Liver (tissue), 9 donors: Measurements from ENCODE around the gene IGSF22. TPM values are rescaled to one million over a fixed set of nuclear protein-coding genes. Genes with fewer than 3 reads are reported as not detected.
A peak's percentile ranks its signal among the peaks of the same experiment; 100 is the strongest.

Source experiments
- DNase-seq: peaks from one replicate; pipeline ENCODE4 v3.0.0-alpha.2; 2017; ENCODE audit warnings: low spot score
- H3K27ac ChIP-seq, 2 donors: one replicate each; pipeline ENCODE4 v1.7.0; 2013; ENCODE audit warnings: inconsistent platforms in 2 of 2, low read length in 2 of 2, control low read depth in 1 of 2, low read depth in 1 of 2, mild to moderate bottlenecking in 1 of 2
- H3K27me3 ChIP-seq, 4 donors: one replicate each; pipeline versions ENCODE4 v1.6.1 to v1.7.0; 2013; ENCODE audit warnings: low read length in 3 of 4, inconsistent platforms in 1 of 4, mild to moderate bottlenecking in 1 of 4, moderate library complexity in 1 of 4; ENCODE audit not compliant: control insufficient read depth in 4 of 4, insufficient read depth in 4 of 4
- H3K36me3 ChIP-seq, 4 donors: one replicate each; pipeline versions ENCODE4 v1.6.1 to v1.7.0; 2013; ENCODE audit warnings: low read length in 3 of 4, mild to moderate bottlenecking in 3 of 4, low read depth in 1 of 4, moderate library complexity in 1 of 4; ENCODE audit not compliant: control insufficient read depth in 4 of 4, insufficient read depth in 3 of 4
- H3K4me1 ChIP-seq, 4 donors: one replicate each; pipeline versions ENCODE4 v1.6.1 to v1.7.0; 2013; ENCODE audit warnings: low read length in 3 of 4, mild to moderate bottlenecking in 3 of 4, moderate library complexity in 1 of 4; ENCODE audit not compliant: control insufficient read depth in 4 of 4, insufficient read depth in 4 of 4
- H3K4me3 ChIP-seq, 3 donors: one replicate each; pipeline versions ENCODE4 v1.6.1 to v1.7.0; 2013; ENCODE audit warnings: low read length in 3 of 3, control low read depth in 1 of 3, low read depth in 1 of 3, mild to moderate bottlenecking in 1 of 3
- H3K9ac ChIP-seq, 2 donors: one replicate each; pipeline ENCODE4 v1.7.0; 2013; ENCODE audit warnings: low read length in 2 of 2, mild to moderate bottlenecking in 2 of 2, moderate library complexity in 2 of 2, control low read depth in 1 of 2, low read depth in 1 of 2
- H3K9me3 ChIP-seq, 4 donors: one replicate each; pipeline versions ENCODE4 v1.6.1 to v1.7.0; 2013; ENCODE audit warnings: low read length in 3 of 4; ENCODE audit not compliant: control insufficient read depth in 4 of 4
- CTCF ChIP-seq: fragments of 150-350 bp; IDR thresholded peaks from 2 replicates; pipeline ENCODE4 v1.5.1; 2017; ENCODE audit warnings: improper control_type of control experiment, low read depth, low read length; ENCODE audit not compliant: missing input control
- GABPA ChIP-seq, 2 donors: IDR thresholded peaks in 1 of 2; conservative IDR thresholded peaks in 1 of 2; 2 replicates each; pipeline ENCODE4 v1.6.1; 2016; ENCODE audit warnings: antibody characterized with exemption in 2 of 2, mild to moderate bottlenecking in 1 of 2, moderate library complexity in 1 of 2
- HNF4A ChIP-seq, 2 donors: conservative IDR thresholded peaks; 2 replicates each; pipeline ENCODE4 v1.6.1; 2016; ENCODE audit warnings: antibody characterized with exemption in 2 of 2, mild to moderate bottlenecking in 2 of 2
- HNF4G ChIP-seq: IDR thresholded peaks from 2 replicates; pipeline ENCODE4 v1.6.1; 2016; ENCODE audit warnings: antibody characterized with exemption
- JUND ChIP-seq, 2 donors: IDR thresholded peaks; 2 replicates each; pipeline ENCODE4 v1.6.1; 2016; ENCODE audit warnings: antibody characterized with exemption in 2 of 2
- MAX ChIP-seq: IDR thresholded peaks from 2 replicates; pipeline ENCODE4 v1.6.1; 2016; ENCODE audit warnings: antibody characterized with exemption
- NR2F2 ChIP-seq: IDR thresholded peaks from 2 replicates; pipeline ENCODE4 v1.6.1; 2016; ENCODE audit warnings: antibody characterized with exemption
- RAD21 ChIP-seq, 2 donors: IDR thresholded peaks; 2 replicates each; pipeline ENCODE4 v1.6.1; 2016; ENCODE audit warnings: antibody characterized with exemption in 2 of 2, mild to moderate bottlenecking in 2 of 2
- RXRA ChIP-seq, 2 donors: IDR thresholded peaks; 2 replicates each; pipeline ENCODE4 v1.6.1; 2017 to 2018; ENCODE audit warnings: antibody characterized with exemption in 2 of 2, mild to moderate bottlenecking in 1 of 2
- SP1 ChIP-seq: IDR thresholded peaks from 2 replicates; pipeline ENCODE4 v1.6.1; 2018; ENCODE audit warnings: antibody characterized with exemption, mild to moderate bottlenecking
- TAF1 ChIP-seq: conservative IDR thresholded peaks from 2 replicates; pipeline ENCODE4 v1.6.1; 2016; ENCODE audit warnings: antibody characterized with exemption, mild to moderate bottlenecking
- YY1 ChIP-seq: IDR thresholded peaks from 2 replicates; pipeline ENCODE4 v1.6.1; 2016; ENCODE audit warnings: antibody characterized with exemption, mild to moderate bottlenecking
- WGBS: extraction: QIAGEN DNeasy Blood & Tissue Kit; methylation state at CpG from one replicate; pipeline ENCODE4 v1.1.7; 2013; 5-methylcytosine and 5-hydroxymethylcytosine counted together
- polyA plus RNA-seq, 2 donors: library from polyadenylated mRNA; stranded (reverse) in 1 of 2; unstranded in 1 of 2; fragments of 200-250 nt in 1 of 2; fragments of >200 nt in 1 of 2; fragmentation: Nextera tagmentation in 1 of 2; extraction: Ambion mirVana in 1 of 2; gene quantifications; one replicate each; pipeline versions ENCODE4 v1.2.1 to v1.2.3, GENCODE V29; 2013 to 2015
- total RNA-seq, 2 donors: library from RNA; depleted of rRNA; stranded (reverse); fragments of >200 nt; gene quantifications; one replicate each; pipeline ENCODE4 v1.2.3, GENCODE V29; 2014
- TF ChIP-seq, protein P1 (sequence below): IDR thresholded peaks from 2 replicates; pipeline ENCODE4 v1.6.1; 2016; ENCODE audit warnings: antibody characterized with exemption
- donor health status: healthy.
- donor health status: healthy.
- donor health status: healthy.
- donor health status: healthy.
- donor health status: healthy.

The IGSF22 gene
- total and polyA plus RNA-seq, 4 donors = 0.12 to 0.26 TPM; not detected in 2

DNA sequence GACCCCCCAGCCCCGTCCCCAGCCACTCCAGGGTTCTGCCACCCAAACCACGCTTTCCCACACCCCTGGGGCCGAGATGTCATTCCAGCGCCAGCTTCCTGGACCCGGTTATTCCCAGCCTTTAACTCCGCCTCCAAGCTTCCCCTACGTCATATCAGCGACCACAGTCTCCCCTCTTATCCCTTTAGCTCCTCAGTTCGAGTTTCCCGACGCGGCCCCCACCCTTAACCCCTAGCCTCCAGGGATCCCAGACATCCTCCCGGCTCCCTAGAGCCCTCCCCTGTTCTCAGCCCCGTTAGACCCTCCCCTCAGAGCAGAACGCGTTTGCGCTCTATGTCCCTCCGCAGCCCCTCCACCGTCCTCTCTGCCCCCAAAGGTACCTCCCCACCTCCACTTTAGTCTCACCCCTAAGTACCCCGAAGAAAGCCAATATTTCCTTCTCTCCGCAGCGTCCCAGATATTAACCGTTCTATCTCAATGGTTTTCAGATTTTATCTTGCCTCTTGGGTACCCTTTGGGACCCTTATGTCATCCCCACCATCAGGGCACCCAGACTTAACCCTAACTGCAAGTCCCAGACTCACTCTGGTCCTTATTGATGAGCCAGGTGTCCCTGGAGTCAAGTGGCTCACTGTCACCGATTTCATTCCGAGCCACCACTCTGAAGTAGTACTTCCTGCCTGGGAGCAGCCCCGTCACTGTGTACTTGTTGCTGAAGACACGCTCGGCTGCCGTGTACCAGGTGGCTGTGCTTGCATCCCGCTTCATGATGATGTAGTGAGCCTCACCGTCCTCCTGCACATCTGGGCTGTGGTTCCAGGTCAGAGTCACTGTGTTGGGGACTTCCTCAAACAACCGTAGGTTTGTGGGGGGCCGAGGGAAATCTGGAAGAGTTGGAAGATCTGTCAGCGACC is 19.4 kb downstream of the IGSF22 start:
- peaks cover 2 to 17% (median 7%) of the 10 kb centered on the region in 4 donors for H3K4me1 ChIP-seq
- H3K27ac ChIP-seq = peak overlapping the region in 1 of 2 donors; percentile 48
- H3K4me3 ChIP-seq = peak overlapping the region; percentile 14 to 43 (median 40)
- 12% methylated on average over 34 of the region's 34 CpGs for WGBS
- peak overlapping the region in 1 of 2 donors; percentile 65 for H3K9ac ChIP-seq
- DNase-seq = no peak
- no peaks in the 10 kb centered on the region for H3K27me3 ChIP-seq
- no peaks in the 10 kb centered on the region for H3K9me3 ChIP-seq
- peaks cover 0 to 4% (median 0%) of the 10 kb centered on the region in 4 donors for H3K36me3 ChIP-seq
- TF ChIP-seq RAD21 (IDR thresholded peaks at IDR 0.05) (no peak), RXRA (IDR thresholded peaks at IDR 0.05) (no peak), SP1 (no peak), MAX (no peak), GABPA (IDR thresholded peaks at IDR 0.05 in 1 of 2, conservative IDR thresholded peaks at IDR 0.05 in 1 of 2) (no peak), NR2F2 (peak; percentile 31), JUND (IDR thresholded peaks at IDR 0.05) (no peak)
- TF ChIP-seq, protein P1, sequence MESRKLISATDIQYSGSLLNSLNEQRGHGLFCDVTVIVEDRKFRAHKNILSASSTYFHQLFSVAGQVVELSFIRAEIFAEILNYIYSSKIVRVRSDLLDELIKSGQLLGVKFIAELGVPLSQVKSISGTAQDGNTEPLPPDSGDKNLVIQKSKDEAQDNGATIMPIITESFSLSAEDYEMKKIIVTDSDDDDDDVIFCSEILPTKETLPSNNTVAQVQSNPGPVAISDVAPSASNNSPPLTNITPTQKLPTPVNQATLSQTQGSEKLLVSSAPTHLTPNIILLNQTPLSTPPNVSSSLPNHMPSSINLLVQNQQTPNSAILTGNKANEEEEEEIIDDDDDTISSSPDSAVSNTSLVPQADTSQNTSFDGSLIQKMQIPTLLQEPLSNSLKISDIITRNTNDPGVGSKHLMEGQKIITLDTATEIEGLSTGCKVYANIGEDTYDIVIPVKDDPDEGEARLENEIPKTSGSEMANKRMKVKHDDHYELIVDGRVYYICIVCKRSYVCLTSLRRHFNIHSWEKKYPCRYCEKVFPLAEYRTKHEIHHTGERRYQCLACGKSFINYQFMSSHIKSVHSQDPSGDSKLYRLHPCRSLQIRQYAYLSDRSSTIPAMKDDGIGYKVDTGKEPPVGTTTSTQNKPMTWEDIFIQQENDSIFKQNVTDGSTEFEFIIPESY = no peak

DNA sequence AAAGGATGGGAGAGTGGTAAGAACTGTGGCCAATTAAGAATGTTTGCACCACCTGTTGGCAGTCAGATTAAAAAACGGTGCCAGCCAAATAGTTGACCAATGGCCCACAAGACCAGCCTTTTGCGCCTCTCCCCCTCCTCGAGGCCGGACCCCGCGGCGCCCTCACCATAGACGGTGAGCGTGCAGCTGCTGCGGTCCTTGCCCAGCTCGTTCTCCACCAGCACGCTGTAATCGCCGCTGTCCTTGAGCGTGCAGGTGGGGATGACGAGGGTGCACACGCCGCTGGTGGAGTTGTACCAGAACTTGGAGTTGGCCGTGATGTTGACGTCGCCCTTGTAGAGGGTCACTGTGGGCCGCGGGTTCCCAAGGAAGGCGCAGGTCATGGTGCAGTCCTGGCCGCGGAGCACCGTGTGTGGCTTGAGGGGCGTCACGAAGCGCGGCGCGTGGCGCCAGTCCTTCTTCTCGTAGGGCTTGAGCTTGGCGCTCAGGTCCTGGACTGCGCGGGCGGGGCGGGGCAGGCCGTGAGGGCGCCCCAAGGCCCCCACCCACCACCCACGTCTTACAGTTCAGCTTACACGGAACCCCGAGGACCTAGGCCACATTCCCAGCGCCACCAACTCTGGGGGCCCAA is 20.2 kb downstream of the IGSF22 start:
- WGBS = 6% methylated on average over 46 of the region's 46 CpGs
- H3K9ac ChIP-seq = no peak overlapping the region
- TF ChIP-seq JUND (IDR thresholded peaks at IDR 0.05) = no peak
- TF ChIP-seq YY1 = no peak
- TF ChIP-seq, protein P1 = no peak
- TF ChIP-seq HNF4A (conservative IDR thresholded peaks at IDR 0.05) = no peak
- no peak for TF ChIP-seq SP1
- no peak for TF ChIP-seq HNF4G
- no peak for TF ChIP-seq TAF1
- TF ChIP-seq CTCF = no peak
- H3K4me1 ChIP-seq = peaks cover 2 to 17% (median 7%) of the 10 kb centered on the region in 4 donors
- H3K27ac ChIP-seq = no peak overlapping the region
- peak overlapping the region in 2 of 3 donors; percentile 40 to 49 for H3K4me3 ChIP-seq
- no peaks in the 10 kb centered on the region for H3K9me3 ChIP-seq
- H3K27me3 ChIP-seq = no peaks in the 10 kb centered on the region
- peaks cover 0 to 4% (median 0%) of the 10 kb centered on the region in 4 donors for H3K36me3 ChIP-seq
- DNase-seq = no peak
